CD4-positive, alpha-beta T cell treated with Interferon alpha-2 for 1 hour (primary cell): ENCODE data around the gene RAD51D.
"Not testable (repeated sequence)": the region's sequence is repeated elsewhere in the genome, so short reads cannot be mapped to it uniquely, and the experiment has no call there.

ENCODE experiments used
- DNase-seq, 2 donors: peaks; one replicate each; pipeline ENCODE4 v3.0.0-alpha.2; 2020 to 2022

RAD51D gene

DNA sequence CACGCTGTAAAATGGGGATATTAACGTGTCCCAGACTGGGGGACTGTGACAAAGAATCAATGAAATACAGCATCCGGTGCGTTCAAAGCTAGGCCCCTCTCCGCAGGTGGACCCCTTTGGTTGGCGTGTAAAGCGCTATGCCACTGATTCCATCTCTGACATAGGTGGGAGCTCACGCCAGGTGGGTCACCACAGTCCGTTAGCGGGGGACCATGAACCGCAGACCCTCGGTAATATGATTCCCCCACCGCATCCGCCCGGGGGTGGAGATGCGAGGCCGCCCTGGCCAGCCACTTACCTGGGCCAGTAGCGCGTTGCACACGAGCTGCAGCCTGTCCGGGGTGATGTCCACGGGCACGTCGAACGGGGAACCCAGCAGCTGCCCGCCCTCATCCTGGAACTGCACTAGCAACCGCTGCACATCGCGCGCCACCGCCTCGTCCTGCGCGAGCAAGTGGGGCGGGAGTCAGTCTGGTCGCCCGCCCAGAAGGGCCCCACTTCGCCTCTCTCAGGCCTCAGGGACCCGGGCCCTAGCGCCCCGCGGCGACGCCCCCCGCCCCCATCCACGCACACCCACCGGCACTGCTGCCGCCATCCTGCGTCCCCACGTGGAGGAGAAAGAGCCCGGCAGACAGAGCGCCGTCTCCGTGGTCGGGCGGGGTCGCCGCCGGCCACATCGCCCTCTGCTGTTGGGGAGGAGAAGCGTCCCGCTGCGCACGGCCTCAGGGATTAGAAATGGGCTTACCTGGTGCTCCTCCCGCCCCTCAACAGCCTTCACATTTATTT lies 22.2 kb upstream of the RAD51D start, which contains the start of gene NLE1:
NLE1 (minus strand) TSS at position 623 of the 786 bp plus-strand sequence; CDS start at position 595, 28 bp downstream.
- DNase-seq, result peak; percentile 84 to 92

DNA sequence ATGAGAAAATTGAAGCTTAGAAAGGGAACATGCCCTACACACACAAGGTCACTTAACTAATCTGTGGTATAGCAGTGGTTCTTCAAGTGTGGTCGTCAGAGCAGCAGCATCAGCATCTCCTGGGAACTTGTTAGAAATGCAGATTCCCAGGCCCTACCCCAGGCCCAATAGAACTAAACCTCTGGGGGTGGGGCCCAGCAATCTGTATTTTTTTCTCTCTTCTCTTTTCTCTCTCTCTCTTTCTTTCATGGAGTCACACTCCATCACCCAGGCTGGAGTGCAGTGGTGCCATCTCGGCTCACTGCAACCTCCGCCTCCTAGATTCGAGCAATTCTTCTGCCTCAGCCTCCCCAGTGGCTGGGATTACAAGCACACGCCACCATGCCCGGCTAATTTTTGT lies 18.6 kb upstream of the RAD51D start:
- DNase-seq, result no peak

DNA sequence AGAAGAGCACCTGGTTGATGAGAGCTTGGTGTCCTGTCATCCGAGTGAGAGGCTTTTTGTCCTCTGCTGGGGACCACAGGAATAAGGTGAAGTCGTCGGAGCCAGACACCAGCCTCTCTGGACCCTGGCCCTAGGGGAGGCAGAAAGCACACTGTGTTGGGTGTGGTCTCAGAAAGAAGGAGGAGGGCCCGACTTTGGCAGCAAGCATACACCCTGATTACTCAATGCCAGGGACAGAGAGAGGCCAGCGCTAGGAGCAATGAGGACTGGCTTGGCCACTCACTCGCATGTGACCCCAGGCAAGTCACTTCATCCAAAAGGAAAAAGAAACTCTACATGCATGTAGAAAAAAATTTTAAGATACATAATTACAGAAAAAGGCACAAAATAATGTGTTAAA lies 15.7 kb upstream of the RAD51D start:
- no peak for DNase-seq

DNA sequence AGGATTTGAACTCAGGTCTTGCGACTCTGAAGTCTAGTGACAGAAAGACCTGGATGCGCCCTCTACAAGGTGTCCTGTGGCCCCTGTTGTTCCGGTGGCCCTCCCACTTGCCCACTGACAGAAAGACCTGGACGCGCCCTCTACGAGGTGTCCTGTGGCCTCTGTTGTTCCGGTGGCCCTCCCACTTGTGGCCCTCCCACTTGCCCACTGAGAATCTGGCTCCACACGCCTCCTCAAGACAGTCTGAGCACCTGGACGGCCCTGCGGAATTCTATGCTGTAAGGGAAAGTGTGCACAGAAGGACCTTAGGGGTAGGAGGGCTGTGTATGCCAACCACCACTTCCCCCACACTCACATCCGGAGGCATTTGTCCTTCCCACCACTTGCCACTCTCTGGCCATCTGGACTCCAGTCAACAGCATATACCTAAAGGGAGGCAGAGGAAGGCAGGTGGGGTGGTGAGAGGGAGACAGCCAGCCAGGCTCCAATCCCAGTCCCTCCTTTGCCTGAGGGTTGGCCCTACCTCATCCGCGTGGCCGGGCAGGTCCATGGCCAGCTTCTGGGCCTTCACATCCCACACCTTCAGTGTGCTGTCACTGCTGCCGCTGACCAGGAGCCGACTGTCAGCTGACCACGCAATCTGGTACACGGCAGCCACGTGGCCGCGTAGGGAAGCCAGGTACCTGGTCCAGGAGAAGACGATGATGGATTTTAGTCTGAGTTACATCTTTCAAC lies 13.3 kb upstream of the RAD51D start:
- DNase-seq, result no peak

DNA sequence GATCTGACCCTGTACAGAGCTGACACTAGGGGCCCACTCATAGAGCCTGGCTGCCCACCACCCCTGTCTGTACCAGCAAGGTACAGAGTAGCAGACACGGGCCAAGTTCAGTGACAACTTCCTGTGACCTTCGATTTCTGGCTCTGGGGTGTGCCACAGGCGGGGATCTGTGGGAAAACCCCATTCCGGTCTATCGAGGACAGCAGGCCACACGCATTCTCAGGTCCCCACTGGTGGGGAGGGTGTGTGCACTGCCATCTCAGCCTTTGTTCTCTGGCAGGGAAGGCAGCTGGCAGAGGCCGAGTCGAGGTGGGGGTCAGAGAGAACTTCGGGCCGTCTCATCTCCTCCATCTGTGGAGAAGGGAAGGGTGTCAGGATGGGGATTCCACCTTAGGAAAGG lies 12.4 kb upstream of the RAD51D start:
- DNase-seq, result no peak

DNA sequence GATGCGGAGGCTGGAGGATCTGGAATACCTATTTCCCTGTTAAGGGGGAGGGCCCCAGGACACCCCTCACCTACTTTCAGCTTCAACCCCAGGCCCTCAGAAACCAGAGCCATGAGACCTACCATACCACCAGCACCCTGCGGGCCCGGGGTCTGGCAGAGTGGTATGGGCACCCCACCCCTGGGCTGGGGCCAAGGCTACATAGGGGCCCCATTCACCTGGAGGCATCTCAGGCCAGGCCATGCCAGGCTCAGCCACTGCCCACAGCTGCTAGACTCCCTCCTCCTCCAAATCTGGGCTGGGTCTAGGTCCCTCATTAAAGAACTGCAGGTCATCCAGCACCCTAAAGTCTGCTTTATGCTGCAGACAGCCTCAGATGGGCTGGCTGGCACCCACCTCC lies 10.7 kb upstream of the RAD51D start:
- no peak for DNase-seq

DNA sequence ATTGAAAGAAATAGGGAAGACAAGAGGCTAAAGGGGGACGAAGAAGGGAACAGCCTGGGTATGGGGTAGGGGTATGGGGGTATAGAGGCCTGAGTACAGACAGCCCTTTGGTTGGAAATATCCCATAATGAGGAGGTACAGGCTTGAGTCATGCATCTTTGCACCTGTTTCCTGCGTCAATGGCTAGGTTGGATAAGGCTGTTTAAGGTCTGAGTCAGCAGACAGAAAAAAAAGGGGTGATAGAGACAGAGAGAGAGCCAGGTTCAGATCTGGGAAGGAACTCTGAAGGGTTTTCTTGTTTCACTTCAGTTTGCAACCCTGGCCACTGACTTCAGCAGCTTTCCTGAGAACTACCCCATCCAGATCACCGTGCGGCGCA lies 10.3 kb upstream of the RAD51D start:
- no peak for DNase-seq

DNA sequence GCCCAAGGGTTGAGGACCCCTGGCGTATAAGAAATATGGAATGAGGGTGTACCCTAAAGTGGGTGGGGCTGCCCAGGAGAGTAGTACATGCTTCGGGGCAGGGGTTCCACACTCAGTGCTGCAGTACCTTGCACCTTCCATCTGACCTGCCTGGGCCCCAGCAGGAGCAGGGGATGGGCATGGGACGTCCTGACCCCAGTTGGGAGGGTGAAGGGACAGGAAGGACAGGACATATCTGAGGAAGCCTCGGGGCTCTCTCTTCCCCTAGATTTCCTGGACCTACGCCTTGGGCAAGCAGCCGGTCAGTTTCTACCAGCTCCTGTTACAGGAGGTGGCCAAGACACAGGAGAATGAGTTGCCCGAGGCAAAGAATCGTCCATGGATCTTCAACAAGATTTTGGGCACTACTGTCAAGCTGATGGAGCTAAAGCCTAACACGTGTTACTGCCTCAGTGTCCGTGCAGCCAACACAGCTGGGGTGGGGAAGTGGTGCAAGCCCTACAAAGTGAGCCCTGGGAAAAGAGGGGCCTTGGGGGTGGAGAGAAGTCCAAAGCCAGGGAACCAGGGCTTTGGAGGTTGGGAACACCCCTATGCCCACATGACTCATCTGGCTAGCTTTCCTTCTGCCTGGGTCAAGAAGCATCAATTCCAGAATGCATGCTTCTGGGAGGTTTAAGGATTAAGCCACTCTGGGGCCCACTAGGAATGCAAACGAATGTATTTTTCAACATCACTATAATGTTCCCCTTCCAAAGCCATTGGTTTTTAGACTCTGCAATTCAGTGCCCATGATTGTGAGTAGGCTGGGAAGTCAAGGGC lies 9.7 kb upstream of the RAD51D start:
- DNase-seq, result no peak

DNA sequence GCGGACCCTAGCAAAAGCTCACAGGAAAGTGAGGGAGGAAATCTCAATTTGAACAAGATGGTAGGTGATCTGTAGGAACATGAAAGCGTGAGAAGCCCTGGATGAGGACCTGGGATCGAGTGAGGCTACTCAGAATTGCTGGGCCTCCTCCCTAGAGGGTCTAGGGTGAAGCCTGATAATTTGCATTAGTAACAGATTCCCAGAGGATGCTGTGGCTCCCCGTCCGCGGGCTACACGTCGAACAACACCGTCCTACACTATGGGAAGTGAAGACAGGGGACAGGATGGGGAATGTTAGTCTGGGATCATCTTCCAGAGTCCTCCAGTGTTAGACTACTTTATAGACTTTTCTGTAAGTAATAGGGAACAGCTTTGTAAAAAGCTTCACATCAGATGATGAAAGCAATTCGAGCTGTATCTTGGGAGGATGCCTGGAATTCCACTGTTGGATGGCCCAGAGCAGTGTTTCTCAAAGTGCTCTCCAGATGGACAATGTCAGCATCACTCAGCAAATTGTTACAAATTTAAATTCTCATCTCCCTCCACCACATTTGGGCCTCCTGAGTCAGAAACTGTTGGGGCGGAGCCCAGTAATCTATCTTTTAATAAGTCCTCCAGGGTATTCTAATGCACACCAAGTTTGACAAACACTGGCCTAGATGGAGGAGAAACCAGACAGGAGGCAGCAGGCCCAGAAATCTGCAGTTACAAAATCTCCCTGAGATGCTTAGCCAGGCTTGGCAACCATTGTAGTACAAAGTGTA lies 8.3 kb upstream of the RAD51D start:
- no peak for DNase-seq

DNA sequence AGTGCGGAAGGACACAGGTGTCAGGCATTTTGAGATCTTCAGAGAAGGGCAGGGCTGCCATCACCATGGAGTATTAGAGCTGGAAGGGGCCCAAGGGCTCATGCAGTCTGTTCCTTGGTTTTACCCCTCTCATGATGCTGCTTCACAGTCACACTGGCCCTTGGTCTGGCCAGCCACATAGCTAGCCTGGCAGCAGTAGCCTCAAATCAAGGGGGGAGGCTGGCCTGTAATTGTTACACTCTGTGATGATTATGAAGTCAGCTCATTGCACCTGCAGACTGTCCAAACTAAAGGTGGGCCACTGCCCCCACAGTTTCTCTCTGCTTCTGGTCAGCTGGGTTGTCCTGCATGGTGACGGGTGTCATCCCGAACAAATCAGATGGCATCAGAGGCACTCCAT lies 1.7 kb upstream of the RAD51D start, which contains the start of gene FNDC8:
FNDC8 (plus strand) TSS at position 301 of the 400 bp plus-strand sequence; CDS start at position 380, 79 bp downstream.
- no peak for DNase-seq

DNA sequence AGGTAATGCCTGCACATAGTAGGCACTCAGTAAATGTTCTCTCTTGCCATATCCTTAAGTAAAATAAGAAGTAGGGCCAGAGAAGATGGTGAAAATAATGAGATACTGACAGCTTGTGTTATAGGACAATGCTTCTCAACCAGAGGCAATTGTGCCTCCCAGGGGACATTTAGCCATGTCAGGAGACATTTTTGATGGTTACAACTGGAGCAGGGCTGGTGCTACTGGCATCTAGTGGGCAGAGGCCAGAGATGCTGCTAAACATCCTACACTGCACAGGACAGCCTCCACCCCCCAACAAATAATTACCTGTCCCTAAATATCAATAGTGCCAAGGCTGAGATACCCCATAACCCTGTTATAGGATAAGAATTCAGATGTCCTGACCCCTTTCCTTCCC lies 1.7 kb downstream of the RAD51D start:
- DNase-seq, result peak; percentile 11 to 51

DNA sequence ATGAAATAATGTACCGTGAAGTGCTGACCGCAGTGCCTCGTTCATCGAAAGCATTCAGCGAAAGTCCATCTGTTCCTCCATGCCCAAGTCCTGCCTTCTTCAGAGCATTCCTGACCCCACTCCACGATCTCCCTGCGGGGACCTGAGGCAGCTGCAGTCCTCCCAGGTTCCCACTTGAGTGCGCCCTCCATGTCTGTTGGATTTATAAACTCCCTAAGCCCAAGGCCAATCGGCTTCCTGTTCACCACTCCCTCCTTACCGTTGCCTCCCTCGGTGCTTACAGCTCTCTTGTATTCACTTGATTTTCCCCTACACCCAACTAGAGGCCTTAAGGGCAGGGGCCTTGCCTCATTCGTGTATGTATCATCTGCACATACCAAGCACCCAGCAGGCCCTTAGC lies 2.8 kb downstream of the RAD51D start:
- DNase-seq, result no peak

DNA sequence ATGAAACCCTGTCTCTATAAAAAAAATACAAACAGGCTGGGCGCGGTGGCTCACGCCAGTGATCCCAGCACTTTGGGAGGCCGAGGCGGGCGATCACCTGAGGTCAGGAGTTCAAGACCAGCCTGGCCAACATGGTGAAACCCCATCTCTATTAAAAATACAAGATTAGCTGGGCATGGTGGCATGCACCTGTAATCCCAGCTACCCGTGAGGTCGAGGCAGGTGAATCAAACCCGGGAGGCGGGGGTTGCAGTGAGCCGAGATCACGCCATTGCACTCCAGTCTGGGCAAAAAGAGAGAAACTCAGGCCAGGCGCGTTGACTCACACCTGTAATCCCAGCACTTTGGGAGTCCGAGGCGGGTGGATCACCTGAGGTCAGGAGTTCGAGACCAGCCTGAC lies 8.9 kb downstream of the RAD51D start:
- DNase-seq, result not testable (repeated sequence)

DNA sequence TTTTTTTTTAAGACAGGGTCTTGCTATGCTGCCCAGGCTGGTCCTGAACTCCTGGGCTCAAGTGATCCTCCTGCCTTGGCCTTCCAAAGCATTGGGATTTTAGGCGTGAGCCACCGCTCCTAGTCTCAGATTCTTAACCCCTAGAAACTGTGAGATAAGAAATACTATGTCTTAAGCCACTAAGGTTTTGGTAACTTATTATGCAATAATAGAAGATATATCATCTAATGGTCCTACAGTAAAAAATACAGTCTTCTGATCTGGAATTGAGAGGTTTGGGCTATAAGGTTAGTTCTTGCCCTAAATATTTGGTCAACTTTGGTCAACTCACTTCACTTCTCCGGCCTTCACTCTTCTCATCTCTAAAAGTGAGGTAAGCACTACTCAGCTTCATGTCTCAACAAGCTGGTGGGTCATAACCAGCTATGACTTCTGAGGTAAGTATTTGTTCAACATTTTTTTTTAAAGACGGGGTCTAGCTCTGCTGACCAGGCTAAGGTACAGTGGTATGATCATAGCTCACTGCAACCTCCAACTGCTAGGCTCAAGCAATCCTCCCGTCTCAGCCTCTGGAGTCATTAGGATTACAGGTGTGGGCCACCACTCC lies 14.7 kb downstream of the RAD51D start:
- no peak for DNase-seq

DNA sequence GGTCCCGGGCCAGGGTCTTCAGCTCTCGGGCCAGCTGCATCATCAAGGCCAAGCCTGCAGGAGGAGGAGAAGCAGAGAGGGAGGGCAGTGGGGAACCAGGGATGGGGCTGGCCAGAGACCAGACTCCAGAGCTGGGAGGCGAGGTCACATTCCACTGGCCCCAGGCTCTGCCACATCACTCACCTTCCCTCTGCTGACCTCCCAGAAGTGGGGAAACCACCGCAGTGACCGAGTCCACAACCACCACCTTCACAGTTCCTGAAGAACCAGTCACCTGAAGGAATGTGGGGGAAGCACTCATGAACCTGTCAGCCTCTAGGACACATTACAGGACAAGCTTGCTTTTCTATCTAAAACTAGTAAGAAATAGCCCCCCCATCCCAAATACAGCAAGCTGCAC lies 16.4 kb downstream of the RAD51D start:
- DNase-seq, result no peak

DNA sequence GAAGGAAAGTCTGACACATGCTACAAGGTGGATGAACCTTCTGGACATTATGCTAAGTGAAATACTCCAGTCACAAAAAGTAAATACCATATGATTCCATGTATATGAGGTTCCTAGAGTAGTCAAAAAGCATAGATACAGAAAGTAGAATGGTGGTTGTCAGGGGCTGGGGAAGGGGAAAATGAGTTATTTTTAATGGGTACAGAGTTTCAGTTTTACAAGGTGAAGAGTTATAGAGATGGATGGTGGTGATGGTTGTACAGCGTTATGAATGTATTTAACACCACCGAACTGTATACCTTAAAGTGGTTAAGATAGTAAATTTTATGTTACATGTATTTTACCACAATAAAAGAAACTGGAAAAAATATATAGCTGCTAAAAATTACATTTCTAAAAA lies 17.9 kb downstream of the RAD51D start:
- no peak for DNase-seq

DNA sequence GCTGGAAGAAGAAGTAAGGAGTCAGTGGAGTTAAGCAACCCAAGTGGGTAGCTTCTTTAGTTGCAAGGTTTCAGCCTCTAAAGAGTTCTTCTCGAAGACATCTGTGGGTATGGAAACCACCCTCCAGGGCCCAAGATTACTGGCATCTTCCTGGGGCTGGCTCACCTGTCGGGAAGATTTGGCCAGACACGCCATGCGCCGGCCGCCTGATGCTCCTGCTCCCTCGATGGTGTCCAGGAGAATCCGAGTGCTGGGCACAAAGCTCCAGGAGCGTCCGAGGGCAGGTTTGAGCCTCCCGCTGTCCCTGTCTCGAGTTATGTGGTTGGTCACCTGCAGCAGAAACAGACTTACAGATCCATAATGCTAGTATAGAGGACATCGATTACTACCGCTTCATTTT lies 18.6 kb downstream of the RAD51D start:
- DNase-seq, result no peak

DNA sequence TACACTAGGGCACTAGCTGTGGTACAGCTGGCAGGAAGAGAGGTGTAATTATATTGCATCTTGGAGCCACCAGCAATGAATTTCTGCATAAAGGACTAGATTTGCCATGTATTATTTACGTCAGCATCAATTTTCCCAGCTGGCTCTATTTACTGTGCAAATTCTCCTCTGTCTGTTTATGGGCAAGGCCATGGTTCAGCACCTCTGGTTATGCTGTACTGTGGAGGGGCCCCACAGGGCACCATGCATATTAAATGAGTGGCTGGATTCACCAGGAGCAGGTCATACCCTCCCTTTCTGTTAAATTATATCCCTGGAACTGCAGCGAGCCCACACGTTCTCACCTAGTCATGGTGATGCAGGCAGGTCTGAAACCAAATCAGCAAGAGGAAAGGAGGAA lies 19.8 kb downstream of the RAD51D start:
- DNase-seq, result no peak

DNA sequence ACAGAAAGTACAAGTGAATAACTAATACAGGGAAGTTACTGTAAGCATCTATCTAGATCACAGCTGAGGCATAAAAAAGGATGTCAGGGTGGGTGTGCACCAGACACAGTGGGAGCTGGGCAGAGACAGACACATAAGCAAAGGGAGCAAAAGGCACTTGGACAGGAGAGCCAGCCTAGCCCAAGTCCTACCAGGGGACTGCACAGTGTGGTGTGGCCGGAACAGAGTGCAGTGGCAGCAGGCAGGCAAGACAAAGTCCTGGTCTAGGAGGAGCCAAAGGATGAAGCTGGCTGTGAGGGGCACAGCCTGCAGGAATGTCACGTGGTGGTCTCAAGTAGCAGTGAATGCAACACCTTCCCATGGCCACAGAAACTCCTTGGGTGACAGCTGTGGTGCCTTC lies 21.9 kb downstream of the RAD51D start:
- no peak for DNase-seq

DNA sequence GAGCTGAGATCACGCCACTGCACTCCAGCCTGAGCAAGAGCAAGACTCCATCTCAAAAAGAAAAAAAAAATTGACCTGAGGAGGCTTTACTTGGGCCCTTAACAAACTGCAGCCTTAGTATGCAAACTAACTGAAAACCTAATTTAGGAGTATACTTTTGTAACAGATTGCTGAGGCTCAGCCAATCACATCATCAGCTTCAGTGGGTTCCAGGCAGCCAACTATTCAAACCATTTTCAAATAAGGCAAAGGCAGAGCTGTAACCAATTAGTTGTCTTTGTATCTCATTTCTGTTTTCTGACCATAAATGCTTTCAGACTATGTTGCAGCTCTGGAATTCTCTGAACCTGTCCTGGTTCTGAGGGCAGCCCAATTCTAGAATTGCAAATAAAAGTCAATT lies 23.9 kb downstream of the RAD51D start:
- no peak for DNase-seq

DNA sequence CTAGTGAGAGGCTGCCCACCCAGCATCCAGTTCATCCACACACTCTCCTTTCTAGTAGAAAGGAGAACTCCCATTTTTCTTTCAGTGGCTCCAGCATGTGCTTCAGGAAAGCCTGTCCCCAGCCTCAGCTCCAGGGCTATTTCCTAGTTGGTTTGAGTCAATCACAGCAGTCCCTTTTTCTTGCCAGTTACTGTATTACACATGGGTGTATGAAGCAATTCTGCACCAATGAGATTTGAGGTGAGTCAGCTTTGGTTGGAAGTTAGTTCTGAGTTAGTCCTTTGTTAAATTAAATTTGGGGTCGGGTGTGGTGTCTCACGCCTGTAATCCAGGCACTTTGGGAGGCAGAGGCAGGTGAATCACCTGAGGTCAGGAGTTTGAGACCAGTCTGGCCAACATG lies 24.8 kb downstream of the RAD51D start:
- DNase-seq, result no peak

DNA sequence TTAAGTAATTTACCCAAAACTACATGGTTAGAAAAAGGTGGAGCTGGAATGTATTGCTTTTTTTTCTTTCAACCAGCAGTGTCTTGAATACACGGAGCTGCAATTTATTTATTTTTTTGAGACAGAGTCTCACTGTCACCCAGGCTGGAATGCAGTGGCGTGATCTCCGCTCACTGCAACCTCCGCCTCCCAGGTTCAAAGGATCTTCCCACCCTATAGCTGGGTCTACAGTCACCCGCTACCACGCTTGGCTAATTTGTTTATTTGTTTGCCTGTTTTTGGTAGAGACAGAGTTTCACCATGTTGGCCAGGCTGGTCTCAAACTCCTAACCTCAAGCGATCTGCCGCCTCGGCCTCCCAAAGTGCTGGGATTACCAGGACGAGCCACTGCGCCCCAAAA lies 29.0 kb downstream of the RAD51D start:
- not testable (repeated sequence) for DNase-seq
